ENCODE results near the gene WDR75. TPM values are rescaled to one million over a fixed set of nuclear protein-coding genes. Genes with fewer than 3 reads are reported as not detected.
A peak's percentile ranks its signal among the peaks of the same experiment; 100 is the strongest.

The WDR75 gene
- total and polyA plus RNA-seq, 2 of the 13 experiments (the other 11 are each of a cell fraction or from before 2014, with no cell fraction given), result 63.0 to 74.1 TPM

- TF ChIP-seq, protein P1, sequence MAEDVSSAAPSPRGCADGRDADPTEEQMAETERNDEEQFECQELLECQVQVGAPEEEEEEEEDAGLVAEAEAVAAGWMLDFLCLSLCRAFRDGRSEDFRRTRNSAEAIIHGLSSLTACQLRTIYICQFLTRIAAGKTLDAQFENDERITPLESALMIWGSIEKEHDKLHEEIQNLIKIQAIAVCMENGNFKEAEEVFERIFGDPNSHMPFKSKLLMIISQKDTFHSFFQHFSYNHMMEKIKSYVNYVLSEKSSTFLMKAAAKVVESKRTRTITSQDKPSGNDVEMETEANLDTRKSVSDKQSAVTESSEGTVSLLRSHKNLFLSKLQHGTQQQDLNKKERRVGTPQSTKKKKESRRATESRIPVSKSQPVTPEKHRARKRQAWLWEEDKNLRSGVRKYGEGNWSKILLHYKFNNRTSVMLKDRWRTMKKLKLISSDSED (CRISPR knock-in tag; IDR thresholded peaks at IDR 0.05), result no peak
- TF ChIP-seq NPAS2 (CRISPR knock-in tag; IDR thresholded peaks at IDR 0.05; ENCODE audit: borderline replicate concordance) (no peak), PHF20 (CRISPR knock-in tag; IDR thresholded peaks at IDR 0.05) (peak; percentile 96), HNF4G (IDR thresholded peaks at IDR 0.05; ENCODE audit: borderline replicate concordance, low read depth, low read length) (no peak), HNF4G (CRISPR knock-in tag; IDR thresholded peaks at IDR 0.05; ENCODE audit: borderline replicate concordance, low read depth) (peak; percentile 26; the same call in 1 of the 2 replicates), ZNF790 (CRISPR knock-in tag; IDR thresholded peaks at IDR 0.05; ENCODE audit: borderline replicate concordance) (no peak; the same call in 1 of the 2 replicates), NFIB (CRISPR knock-in tag; IDR thresholded peaks at IDR 0.05; ENCODE audit: borderline replicate concordance) (no peak), KLF15 (CRISPR knock-in tag; IDR thresholded peaks at IDR 0.05; ENCODE audit: borderline replicate concordance) (no peak), SRSF4 (IDR thresholded peaks at IDR 0.05; ENCODE audit: low read depth, low read length, poor library complexity, severe bottlenecking) (no peak), GTF2F1 (IDR thresholded peaks at IDR 0.05; ENCODE audit: low read length) (no peak), ZBTB8A (CRISPR knock-in tag; IDR thresholded peaks at IDR 0.05; ENCODE audit: borderline replicate concordance, low read depth) (no peak), ZNF101 (CRISPR knock-in tag; IDR thresholded peaks at IDR 0.05; ENCODE audit: borderline replicate concordance, low read depth) (no peak), HNF1A (IDR thresholded peaks at IDR 0.05; ENCODE audit: low read depth) (no peak), HNF1A (CRISPR knock-in tag; IDR thresholded peaks at IDR 0.05; ENCODE audit: borderline replicate concordance) (peak; percentile 63; the same call in 1 of the 2 replicates), SIX4 (CRISPR knock-in tag; IDR thresholded peaks at IDR 0.05) (peak; percentile 29), CBX2 (IDR thresholded peaks at IDR 0.05; ENCODE audit: low read depth, low read length) (no peak), CBX2 (CRISPR knock-in tag; IDR thresholded peaks at IDR 0.05; ENCODE audit: low read depth) (no peak)
- TF ChIP-seq, protein P2, sequence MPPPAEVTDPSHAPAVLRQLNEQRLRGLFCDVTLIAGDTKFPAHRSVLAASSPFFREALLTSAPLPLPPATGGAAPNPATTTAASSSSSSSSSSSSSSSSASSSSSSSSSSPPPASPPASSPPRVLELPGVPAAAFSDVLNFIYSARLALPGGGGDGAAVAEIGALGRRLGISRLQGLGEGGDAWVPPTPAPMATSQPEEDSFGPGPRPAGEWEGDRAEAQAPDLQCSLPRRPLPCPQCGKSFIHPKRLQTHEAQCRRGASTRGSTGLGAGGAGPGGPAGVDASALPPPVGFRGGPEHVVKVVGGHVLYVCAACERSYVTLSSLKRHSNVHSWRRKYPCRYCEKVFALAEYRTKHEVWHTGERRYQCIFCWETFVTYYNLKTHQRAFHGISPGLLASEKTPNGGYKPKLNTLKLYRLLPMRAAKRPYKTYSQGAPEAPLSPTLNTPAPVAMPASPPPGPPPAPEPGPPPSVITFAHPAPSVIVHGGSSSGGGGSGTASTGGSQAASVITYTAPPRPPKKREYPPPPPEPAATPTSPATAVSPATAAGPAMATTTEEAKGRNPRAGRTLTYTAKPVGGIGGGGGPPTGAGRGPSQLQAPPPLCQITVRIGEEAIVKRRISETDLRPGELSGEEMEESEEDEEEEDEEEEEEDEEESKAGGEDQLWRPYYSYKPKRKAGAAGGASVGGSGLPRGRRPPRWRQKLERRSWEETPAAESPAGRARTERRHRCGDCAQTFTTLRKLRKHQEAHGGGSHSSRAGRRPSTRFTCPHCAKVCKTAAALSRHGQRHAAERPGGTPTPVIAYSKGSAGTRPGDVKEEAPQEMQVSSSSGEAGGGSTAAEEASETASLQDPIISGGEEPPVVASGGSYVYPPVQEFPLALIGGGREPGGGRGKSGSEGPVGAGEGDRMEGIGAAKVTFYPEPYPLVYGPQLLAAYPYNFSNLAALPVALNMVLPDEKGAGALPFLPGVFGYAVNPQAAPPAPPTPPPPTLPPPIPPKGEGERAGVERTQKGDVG (CRISPR knock-in tag; IDR thresholded peaks at IDR 0.05; ENCODE audit: borderline replicate concordance), result no peak
- TF ChIP-seq, protein P3, sequence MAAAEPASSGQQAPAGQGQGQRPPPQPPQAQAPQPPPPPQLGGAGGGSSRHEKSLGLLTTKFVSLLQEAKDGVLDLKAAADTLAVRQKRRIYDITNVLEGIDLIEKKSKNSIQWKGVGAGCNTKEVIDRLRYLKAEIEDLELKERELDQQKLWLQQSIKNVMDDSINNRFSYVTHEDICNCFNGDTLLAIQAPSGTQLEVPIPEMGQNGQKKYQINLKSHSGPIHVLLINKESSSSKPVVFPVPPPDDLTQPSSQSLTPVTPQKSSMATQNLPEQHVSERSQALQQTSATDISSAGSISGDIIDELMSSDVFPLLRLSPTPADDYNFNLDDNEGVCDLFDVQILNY (CRISPR knock-in tag; conservative IDR thresholded peaks at IDR 0.05), result 0 out of 2 replicates have a peak, but pooled peaks have one; percentile 30
These were observed at the start of gene WDR75 (continued) for GRCh38 chr2:189440947-189441708.
